Astrocyte of the cerebellum (primary cell): ENCODE data around the gene RBPMS2.

Experiments used
- DNase-seq: peaks from one replicate; pipeline ENCODE4 v3.0.0-alpha.2; 2011; ENCODE audit warnings: low read depth
- H3K4me3 ChIP-seq: 2 replicates; pipeline ENCODE4 v1.5.1; 2011; ENCODE audit warnings: mild to moderate bottlenecking, low read depth, low read length, moderate library complexity
- CTCF ChIP-seq: IDR thresholded peaks from 2 replicates; pipeline ENCODE4 v1.5.1; 2012; ENCODE audit warnings: low read length, low read depth, moderate library complexity, mild to moderate bottlenecking; ENCODE audit errors: missing control alignments
- in situ Hi-C: cut with HindIII; loops from 2 replicates; pipeline ENCODE4 v1.10.0; 2017; ENCODE audit warnings: low sequenced_read_pairs

Gene RBPMS2

GRCh38 chr15:64809649-64810496, 34.5 kb upstream of the RBPMS2 start:
- peak; percentile 98 for TF ChIP-seq CTCF
- peak; percentile 36 for DNase-seq
- H3K4me3 ChIP-seq = no peak overlapping the region
- in situ Hi-C loops = no loop called here

- DNase-seq = no peak
- no peak for TF ChIP-seq CTCF
- in situ Hi-C loops = no loop called here
- no peak overlapping the region for H3K4me3 ChIP-seq
Observed at GRCh38 chr15:64808785-64809453, 33.5 kb upstream of the RBPMS2 start.

- in situ Hi-C loops = no loop called here
- TF ChIP-seq CTCF = no peak
- no peak for DNase-seq
- H3K4me3 ChIP-seq = no peak overlapping the region
Observed at GRCh38 chr15:64807751-64808222, 32.4 kb upstream of the RBPMS2 start.

GRCh38 chr15:64807051-64807749, 31.8 kb upstream of the RBPMS2 start:
- in situ Hi-C loops = no loop called here
- no peak for DNase-seq
- TF ChIP-seq CTCF = no peak
- no peak overlapping the region for H3K4me3 ChIP-seq

GRCh38 chr15:64806509-64806908, 31.1 kb upstream of the RBPMS2 start:
- no peak for DNase-seq
- TF ChIP-seq CTCF = no peak
- in situ Hi-C loops = no loop called here
- no peak overlapping the region for H3K4me3 ChIP-seq

GRCh38 chr15:64804619-64805018, 29.2 kb upstream of the RBPMS2 start:
- H3K4me3 ChIP-seq = no peak overlapping the region
- no peak for DNase-seq
- TF ChIP-seq CTCF = no peak
- in situ Hi-C loops = no loop called here
